ENCODE measurements around the gene SLC16A11. TPM values are rescaled to one million over a fixed set of nuclear protein-coding genes. Genes with fewer than 3 reads are reported as not detected.

SLC16A11 gene
- total RNA-seq, 1 donor from 2014 or later = not detected

DNA sequence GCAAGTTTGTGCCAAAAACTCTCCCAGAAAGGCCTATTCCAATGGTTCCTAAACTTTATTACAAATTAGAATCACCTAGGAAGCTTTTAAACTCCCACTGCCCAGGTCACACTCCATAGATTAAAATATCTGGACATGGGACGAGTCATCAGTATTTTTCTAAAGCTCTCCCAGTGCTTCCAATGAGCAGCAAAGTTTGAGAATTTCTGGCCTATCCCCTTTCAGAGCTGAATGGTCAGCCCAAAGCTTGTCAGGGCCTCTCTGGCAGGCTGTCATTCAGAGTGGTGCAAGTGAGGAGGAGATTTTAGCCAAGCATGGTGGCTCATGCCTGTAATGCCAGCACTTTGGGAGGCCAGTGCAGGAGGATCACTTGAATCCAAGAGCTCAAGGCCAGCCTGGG, 18.6 kb downstream of the SLC16A11 start:
- peaks cover 14% of the 10 kb centered on the region for H3K27me3 ChIP-seq
- TF ChIP-seq, protein P1, sequence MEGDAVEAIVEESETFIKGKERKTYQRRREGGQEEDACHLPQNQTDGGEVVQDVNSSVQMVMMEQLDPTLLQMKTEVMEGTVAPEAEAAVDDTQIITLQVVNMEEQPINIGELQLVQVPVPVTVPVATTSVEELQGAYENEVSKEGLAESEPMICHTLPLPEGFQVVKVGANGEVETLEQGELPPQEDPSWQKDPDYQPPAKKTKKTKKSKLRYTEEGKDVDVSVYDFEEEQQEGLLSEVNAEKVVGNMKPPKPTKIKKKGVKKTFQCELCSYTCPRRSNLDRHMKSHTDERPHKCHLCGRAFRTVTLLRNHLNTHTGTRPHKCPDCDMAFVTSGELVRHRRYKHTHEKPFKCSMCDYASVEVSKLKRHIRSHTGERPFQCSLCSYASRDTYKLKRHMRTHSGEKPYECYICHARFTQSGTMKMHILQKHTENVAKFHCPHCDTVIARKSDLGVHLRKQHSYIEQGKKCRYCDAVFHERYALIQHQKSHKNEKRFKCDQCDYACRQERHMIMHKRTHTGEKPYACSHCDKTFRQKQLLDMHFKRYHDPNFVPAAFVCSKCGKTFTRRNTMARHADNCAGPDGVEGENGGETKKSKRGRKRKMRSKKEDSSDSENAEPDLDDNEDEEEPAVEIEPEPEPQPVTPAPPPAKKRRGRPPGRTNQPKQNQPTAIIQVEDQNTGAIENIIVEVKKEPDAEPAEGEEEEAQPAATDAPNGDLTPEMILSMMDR (IDR thresholded peaks at IDR 0.05) = no peak

DNA sequence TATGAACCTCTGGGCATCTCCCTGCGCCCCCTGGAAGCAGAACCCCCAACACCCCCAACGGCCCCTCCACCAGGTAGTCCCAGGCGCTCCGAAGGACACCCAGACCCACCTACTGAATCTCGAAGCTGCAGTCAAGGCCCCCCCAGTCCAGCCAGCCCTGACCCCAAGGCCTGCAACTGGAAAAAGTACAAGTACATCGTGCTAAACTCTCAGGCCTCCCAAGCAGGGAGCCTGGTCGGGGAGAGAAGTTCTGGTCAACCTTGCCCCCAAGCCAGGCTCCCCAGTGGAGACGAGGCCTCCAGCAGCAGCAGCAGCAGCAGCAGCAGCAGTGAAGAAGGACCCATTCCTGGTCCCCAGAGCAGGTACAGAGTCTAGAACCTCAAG, 19.5 kb downstream of the SLC16A11 start:
- peaks cover 0 to 17% of the 10 kb centered on the region in 2 donors for H3K4me1 ChIP-seq
- peaks cover 14% of the 10 kb centered on the region for H3K27me3 ChIP-seq
- no peaks in the 10 kb centered on the region for H3K36me3 ChIP-seq
- TF ChIP-seq, protein P1 (IDR thresholded peaks at IDR 0.05) = no peak
- no peak overlapping the region for H3K4me3 ChIP-seq
- no peak overlapping the region for H3K27ac ChIP-seq
- no peak for DNase-seq (ENCODE audit: low spot score in 2 of 2)
- no peaks in the 10 kb centered on the region for H3K9me3 ChIP-seq
- intact Hi-C loops (cut with DNase I) = loop anchor here (5.0 kb wide), 2 partner anchors 112 to 182 kb away; no protein-coding TSS in a partner anchor

More for the DNA sequence above, 18.6 kb downstream of the SLC16A11 start:
- H3K4me3 ChIP-seq = no peak overlapping the region
- intact Hi-C loops (cut with DNase I) = no loop called here
- H3K27ac ChIP-seq = no peak overlapping the region
- no peaks in the 10 kb centered on the region for H3K36me3 ChIP-seq
- no peak for DNase-seq (ENCODE audit: low spot score in 2 of 2)
- H3K4me1 ChIP-seq = peaks cover 0 to 15% of the 10 kb centered on the region in 2 donors
- H3K9me3 ChIP-seq = no peaks in the 10 kb centered on the region

DNA sequence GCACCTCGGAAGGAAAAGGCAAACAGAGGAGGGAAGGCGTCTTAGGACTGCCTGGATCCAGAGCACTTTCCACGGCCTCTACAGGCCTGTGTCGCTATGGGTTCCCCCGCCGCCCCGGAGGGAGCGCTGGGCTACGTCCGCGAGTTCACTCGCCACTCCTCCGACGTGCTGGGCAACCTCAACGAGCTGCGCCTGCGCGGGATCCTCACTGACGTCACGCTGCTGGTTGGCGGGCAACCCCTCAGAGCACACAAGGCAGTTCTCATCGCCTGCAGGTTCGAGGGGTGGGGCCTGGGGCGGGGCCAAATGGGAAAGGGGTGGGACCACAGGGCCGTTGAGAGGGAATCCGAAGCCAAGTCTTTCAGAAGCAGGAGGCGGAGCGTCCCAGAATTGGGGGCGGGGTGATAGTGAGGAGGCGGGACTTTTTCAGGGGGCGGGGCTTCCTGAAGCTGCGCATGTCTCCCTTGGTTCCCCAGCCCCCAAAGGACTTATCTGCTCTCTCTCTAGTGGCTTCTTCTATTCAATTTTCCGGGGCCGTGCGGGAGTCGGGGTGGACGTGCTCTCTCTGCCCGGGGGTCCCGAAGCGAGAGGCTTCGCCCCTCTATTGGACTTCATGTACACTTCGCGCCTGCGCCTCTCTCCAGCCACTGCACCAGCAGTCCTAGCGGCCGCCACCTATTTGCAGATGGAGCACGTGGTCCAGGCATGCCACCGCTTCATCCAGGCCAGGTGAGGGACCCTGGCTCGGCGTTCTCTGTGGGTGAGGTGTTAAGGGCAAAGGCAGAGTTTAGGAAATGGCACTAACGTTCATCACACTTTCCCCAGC, 20.1 kb downstream of the SLC16A11 start:
- H3K27ac ChIP-seq = peak overlapping the region; percentile 61 to 75
- DNase-seq (ENCODE audit: low spot score in 2 of 2) = peak; percentile 73 to 93

DNA sequence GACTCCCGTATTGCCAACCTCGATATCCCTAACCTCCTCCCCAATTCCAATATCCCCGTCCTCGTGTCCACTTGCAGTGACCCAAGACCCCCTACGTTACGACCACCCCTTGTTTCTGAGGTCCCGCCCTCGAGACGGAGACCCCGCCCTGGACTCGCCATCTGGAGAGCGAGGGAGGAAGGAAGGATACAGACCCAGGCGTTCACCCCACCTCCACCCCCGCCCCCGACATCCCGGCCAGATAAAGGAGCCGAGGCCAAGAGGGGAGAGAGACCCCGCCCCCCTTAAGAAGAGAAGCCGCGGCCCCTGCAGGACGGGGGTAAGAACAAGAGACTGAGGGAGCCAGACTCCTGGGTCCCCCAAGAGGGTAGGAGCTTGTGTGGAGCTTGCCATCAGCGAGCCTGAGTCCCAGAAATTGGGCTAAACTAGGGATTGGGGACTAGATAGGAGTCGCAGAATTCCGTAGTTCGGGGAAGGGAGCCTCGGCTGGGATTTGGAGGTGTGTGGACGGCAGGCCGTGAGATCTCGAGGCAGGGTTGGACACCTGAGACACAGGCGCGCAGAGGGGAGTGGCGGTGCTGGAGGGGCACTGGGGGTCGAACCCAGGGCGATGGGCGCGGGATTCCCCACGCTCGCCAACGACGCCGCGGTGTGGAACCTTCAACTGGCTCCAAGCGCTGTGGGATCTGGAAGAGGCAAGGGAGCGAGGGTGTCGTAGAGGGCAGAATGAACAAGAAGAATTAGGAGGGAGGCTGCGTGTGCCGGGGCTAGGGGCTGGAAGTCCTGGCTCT, 20.9 kb downstream of the SLC16A11 start, which contains the start of gene BCL6B:
Gene BCL6B (plus strand): TSS at position 270 of the 791 bp plus-strand sequence. CDS start 622 bp downstream, outside the sequence.
- TF ChIP-seq, protein P1 (IDR thresholded peaks at IDR 0.05) = no peak
- H3K27me3 ChIP-seq = peaks cover 14% of the 10 kb centered on the region
- H3K9me3 ChIP-seq = no peaks in the 10 kb centered on the region
- H3K27ac ChIP-seq = peak within 1 kb of the TSS; percentile 61 to 75
- H3K36me3 ChIP-seq = no peaks in the 10 kb centered on the region
- intact Hi-C loops (cut with DNase I) = loop anchor here (5.0 kb wide), 2 partner anchors 111 to 181 kb away; no protein-coding TSS in a partner anchor
- H3K4me3 ChIP-seq = peak within 1 kb of the TSS; percentile 31 to 56
- H3K4me1 ChIP-seq = peaks cover 2 to 20% of the 10 kb centered on the region in 2 donors
- peak in 1 of 2 donors; percentile 64 for DNase-seq (ENCODE audit: low spot score in 2 of 2)

More for the DNA sequence above, 20.1 kb downstream of the SLC16A11 start:
- TF ChIP-seq, protein P1 (IDR thresholded peaks at IDR 0.05) = no peak
- Histone ChIP-seq H3K4me3 (peak overlapping the region in 1 of 2 donors; percentile 48), H3K9me3 (no peaks in the 10 kb centered on the region), H3K36me3 (no peaks in the 10 kb centered on the region), H3K4me1 (peaks cover 0 to 17% of the 10 kb centered on the region in 2 donors), H3K27me3 (peaks cover 14% of the 10 kb centered on the region)
- intact Hi-C loops (cut with DNase I) = loop anchor here (5.0 kb wide), 2 partner anchors 111 to 181 kb away; no protein-coding TSS in a partner anchor

DNA sequence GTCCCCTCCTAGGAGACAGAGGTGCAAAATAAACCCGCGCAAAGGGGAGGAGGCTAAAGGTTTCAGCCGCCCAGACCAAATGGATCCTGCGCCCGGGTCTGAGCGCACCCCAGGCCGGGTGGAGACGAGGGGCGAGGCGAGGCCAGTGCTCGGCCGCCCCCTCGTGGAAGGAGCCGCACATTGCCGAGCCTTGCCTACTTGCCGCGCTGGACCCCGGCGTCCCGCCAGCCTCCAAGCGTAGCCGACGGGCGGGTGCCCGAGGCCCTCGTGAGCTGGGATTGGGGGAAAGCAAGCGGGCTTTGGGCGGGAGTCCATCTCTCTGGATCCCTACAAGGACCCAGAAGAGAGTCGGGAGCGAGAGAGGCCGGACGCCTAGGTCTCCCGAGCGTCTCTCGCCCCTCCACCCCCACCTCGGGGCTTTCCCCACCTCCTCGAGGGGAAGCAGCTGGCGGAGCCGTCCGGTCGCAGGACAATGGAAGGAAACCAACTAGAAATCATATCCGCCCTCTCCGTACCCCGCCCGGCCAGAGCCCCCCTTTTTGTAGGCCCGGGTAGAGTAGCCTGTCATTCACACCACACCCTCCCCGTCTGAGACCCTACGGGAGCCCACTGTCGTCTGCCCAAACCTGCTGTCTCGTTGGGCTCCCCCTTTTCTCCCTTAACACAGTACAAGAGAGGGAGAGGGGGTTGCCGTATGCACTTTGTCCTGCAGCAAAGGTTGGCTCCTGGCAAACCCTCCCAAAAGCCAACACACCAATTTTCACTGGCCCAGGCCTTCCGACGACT, 21.7 kb downstream of the SLC16A11 start:
- Histone ChIP-seq H3K4me1 (peaks cover 10 to 28% of the 10 kb centered on the region in 2 donors), H3K36me3 (peaks cover 0 to 1% of the 10 kb centered on the region in 2 donors), H3K27me3 (peaks cover 14% of the 10 kb centered on the region), H3K4me3 (peak overlapping the region; percentile 31 to 56), H3K9me3 (no peaks in the 10 kb centered on the region), H3K27ac (peak overlapping the region; percentile 61 to 75)
- TF ChIP-seq, protein P1 (IDR thresholded peaks at IDR 0.05) = peak; percentile 91 to 98 (median 94)
- peak in 1 of 2 donors; percentile 89 for DNase-seq (ENCODE audit: low spot score in 2 of 2)
- intact Hi-C loops (cut with DNase I) = loop anchor here (5.0 kb wide), 2 partner anchors 110 to 180 kb away; no protein-coding TSS in a partner anchor
